SU-DHL-6 (cell line): Measurements from ENCODE around the gene AP3D1.

ENCODE experiments used
- H2AFZ ChIP-seq: fragments of 200-600 bp; sonication (generic); 2 replicates; pipeline ENCODE4 v1.6.1; 2014; ENCODE audit warnings: low read depth, mild to moderate bottlenecking, moderate library complexity, mixed read lengths, antibody characterized with exemption, low read length; ENCODE audit not compliant: severe bottlenecking
- H3F3A ChIP-seq: fragments of 200-600 bp; shearing (Covaris generic); 2 replicates; pipeline ENCODE4 v1.6.0; 2016; ENCODE audit warnings: antibody characterized with exemption, mild to moderate bottlenecking; ENCODE audit not compliant: insufficient read depth
- H3K27ac ChIP-seq: fragments of 200-600 bp; sonication (generic); 2 replicates; pipeline ENCODE4 v1.5.1; 2016; ENCODE audit warnings: low read depth, mild to moderate bottlenecking, low read length, moderate library complexity, mixed read lengths
- H3K27me3 ChIP-seq: fragments of 200-600 bp; sonication (generic), shearing (Covaris generic); 2 replicates; pipeline ENCODE4 v1.6.0; 2014; ENCODE audit warnings: mild to moderate bottlenecking, low read length
- H3K36me3 ChIP-seq: fragments of 200-600 bp; sonication (generic); 2 replicates; pipeline ENCODE4 v1.6.1; 2014; ENCODE audit warnings: mild to moderate bottlenecking, low read length, mixed read lengths
- H3K4me2 ChIP-seq: fragments of 300-600, 200-600 bp; shearing (Covaris generic), sonication (generic); 2 replicates; pipeline ENCODE4 v1.6.0; 2014; ENCODE audit warnings: low read length, low read depth, mild to moderate bottlenecking; ENCODE audit not compliant: poor library complexity, severe bottlenecking
- H3K4me3 ChIP-seq: fragments of 200-600 bp; sonication (generic); 2 replicates; pipeline ENCODE4 v1.5.1; 2014; ENCODE audit warnings: antibody characterized with exemption, low read length, mild to moderate bottlenecking, mixed read lengths; ENCODE audit not compliant: insufficient read depth, poor library complexity, severe bottlenecking
- H3K79me2 ChIP-seq: fragments of 200-600 bp; sonication (generic); 2 replicates; pipeline ENCODE4 v1.6.1; 2014; ENCODE audit warnings: mild to moderate bottlenecking, low read length, moderate library complexity; ENCODE audit not compliant: insufficient read depth
- H3K9ac ChIP-seq: fragments of 200-600 bp; sonication (generic); 2 replicates; pipeline ENCODE4 v1.7.0; 2014; ENCODE audit warnings: mild to moderate bottlenecking, low read length
- H3K9me2 ChIP-seq: fragments of 200-600 bp; sonication (generic); replicated peaks from 2 replicates; pipeline ENCODE4 v1.6.1; 2014; ENCODE audit warnings: low read length; ENCODE audit not compliant: insufficient read depth
- H3K9me3 ChIP-seq: fragments of 200-600 bp; sonication (generic); 2 replicates; pipeline ENCODE4 v1.6.1; 2014; ENCODE audit warnings: low read length, mixed read lengths; ENCODE audit not compliant: insufficient read depth
- H4K20me1 ChIP-seq: fragments of 200-600 bp; sonication (generic); 2 replicates; pipeline ENCODE4 v1.6.1; 2014; ENCODE audit warnings: low read depth, mild to moderate bottlenecking, antibody characterized with exemption, low read length, moderate library complexity, mixed read lengths
- EZH2phosphoT487 ChIP-seq: fragments of 200-600 bp; sonication (generic), shearing (Covaris generic); conservative IDR thresholded peaks from 2 replicates; pipeline ENCODE4 v1.6.1; 2018; ENCODE audit warnings: mild to moderate bottlenecking, antibody characterized with exemption, low read length, moderate library complexity, mixed read lengths
- TF ChIP-seq, protein P1 (sequence below): fragments of 200-600 bp; sonication (generic); IDR thresholded peaks from one replicate; pipeline ENCODE4 v1.5.1; 2017; ENCODE audit warnings: antibody characterized with exemption, mild to moderate bottlenecking, low read length, moderate library complexity; ENCODE audit not compliant: insufficient read depth, poor library complexity, severe bottlenecking

The AP3D1 gene

DNA sequence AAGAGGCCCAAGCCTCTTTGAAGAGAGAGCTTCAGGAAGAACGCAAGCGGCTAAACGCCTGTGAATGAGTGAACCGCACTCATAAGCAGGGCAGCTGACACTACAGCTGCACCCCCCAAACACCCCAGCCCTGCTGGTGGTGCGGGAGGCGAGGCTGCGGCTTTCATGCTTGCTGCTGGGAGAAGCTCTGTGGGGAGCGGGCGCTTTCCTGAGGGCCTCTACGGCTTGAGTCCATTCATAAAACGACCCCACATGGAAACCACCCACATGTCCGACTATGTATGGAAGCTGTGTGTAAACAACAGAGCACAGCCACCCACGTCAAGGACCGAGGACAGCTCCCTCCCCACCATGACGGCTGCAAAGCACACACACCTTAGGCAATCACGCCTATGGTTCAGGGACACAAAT, 5.5 kb downstream of the AP3D1 start:
- Histone ChIP-seq H3K9me3 (no peaks in the 10 kb centered on the region), H3K9me2 (no peaks in the 10 kb centered on the region), H3K4me2 (no peak overlapping the region), H3K79me2 (peaks cover 92% of the 10 kb centered on the region), H3K27ac (no peak overlapping the region), H3F3A (no peaks in the 10 kb centered on the region), H3K27me3 (no peaks in the 10 kb centered on the region), H2AFZ (no peak overlapping the region), H3K36me3 (no peaks in the 10 kb centered on the region), H3K9ac (no peak overlapping the region), H4K20me1 (no peaks in the 10 kb centered on the region; the same call in 1 of the 2 replicates), H3K4me3 (no peak overlapping the region)
- TF ChIP-seq, protein P1, sequence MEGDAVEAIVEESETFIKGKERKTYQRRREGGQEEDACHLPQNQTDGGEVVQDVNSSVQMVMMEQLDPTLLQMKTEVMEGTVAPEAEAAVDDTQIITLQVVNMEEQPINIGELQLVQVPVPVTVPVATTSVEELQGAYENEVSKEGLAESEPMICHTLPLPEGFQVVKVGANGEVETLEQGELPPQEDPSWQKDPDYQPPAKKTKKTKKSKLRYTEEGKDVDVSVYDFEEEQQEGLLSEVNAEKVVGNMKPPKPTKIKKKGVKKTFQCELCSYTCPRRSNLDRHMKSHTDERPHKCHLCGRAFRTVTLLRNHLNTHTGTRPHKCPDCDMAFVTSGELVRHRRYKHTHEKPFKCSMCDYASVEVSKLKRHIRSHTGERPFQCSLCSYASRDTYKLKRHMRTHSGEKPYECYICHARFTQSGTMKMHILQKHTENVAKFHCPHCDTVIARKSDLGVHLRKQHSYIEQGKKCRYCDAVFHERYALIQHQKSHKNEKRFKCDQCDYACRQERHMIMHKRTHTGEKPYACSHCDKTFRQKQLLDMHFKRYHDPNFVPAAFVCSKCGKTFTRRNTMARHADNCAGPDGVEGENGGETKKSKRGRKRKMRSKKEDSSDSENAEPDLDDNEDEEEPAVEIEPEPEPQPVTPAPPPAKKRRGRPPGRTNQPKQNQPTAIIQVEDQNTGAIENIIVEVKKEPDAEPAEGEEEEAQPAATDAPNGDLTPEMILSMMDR: no peak
- TF ChIP-seq EZH2phosphoT487: no peak

DNA sequence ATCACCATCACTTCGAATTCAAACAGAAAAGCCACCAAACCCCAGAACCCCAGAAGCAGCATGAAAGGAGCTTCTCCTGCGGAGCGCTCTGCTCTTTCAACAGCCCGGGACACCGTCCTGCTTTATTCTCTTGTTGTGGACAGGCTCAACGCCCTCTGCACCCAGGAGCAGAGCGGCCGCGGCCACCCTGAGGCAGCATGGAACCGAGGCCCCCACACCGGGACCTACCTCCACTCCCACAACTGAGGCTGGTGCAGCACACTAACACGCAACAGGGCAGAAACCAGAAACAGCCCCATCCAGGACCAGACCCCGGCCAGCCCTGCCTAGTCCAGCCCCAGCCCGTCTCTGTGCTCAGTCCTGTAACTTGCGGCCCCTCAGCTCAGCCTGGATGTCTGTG, 7.2 kb downstream of the AP3D1 start:
- H3K36me3 ChIP-seq: no peaks in the 10 kb centered on the region
- H3K4me3 ChIP-seq: no peak overlapping the region
- H3K27me3 ChIP-seq: no peaks in the 10 kb centered on the region
- H3K27ac ChIP-seq: no peak overlapping the region
- no peaks in the 10 kb centered on the region for H4K20me1 ChIP-seq
- H3K79me2 ChIP-seq: peaks cover 89% of the 10 kb centered on the region
- H3K9ac ChIP-seq: no peak overlapping the region
- H3F3A ChIP-seq: no peaks in the 10 kb centered on the region
- H3K4me2 ChIP-seq: no peak overlapping the region
- no peaks in the 10 kb centered on the region for H3K9me2 ChIP-seq
- no peak overlapping the region for H2AFZ ChIP-seq
- no peaks in the 10 kb centered on the region for H3K9me3 ChIP-seq
- TF ChIP-seq, protein P1: no peak
- TF ChIP-seq EZH2phosphoT487: no peak

- H3K27me3 ChIP-seq: no peaks in the 10 kb centered on the region
- no peaks in the 10 kb centered on the region for H3K9me3 ChIP-seq
- no peak overlapping the region for H3K4me2 ChIP-seq
- H3F3A ChIP-seq: no peaks in the 10 kb centered on the region
- H3K4me3 ChIP-seq: no peak overlapping the region
- H3K27ac ChIP-seq: no peak overlapping the region
- H3K9ac ChIP-seq: no peak overlapping the region
- no peak overlapping the region for H2AFZ ChIP-seq
- H3K79me2 ChIP-seq: peaks cover 70% of the 10 kb centered on the region
- no peaks in the 10 kb centered on the region for H4K20me1 ChIP-seq
- no peaks in the 10 kb centered on the region for H3K36me3 ChIP-seq
- no peaks in the 10 kb centered on the region for H3K9me2 ChIP-seq
- TF ChIP-seq, protein P1: no peak
- no peak for TF ChIP-seq EZH2phosphoT487
These were observed 9.1 kb downstream of the AP3D1 start for GRCh38 chr19:2142173-2142829.
